Measurements from ENCODE around the gene CFC1B.
"Not testable (repeated sequence)": the region's sequence is repeated elsewhere in the genome, so short reads cannot be mapped to it uniquely, and the experiment has no call there.

Gene CFC1B

GRCh38 chr2:130520992-130521391 lies at the start of gene CFC1B:
TSS of gene CFC1B (plus strand) at chr2:130521222. CDS start at chr2:130521485, 263 bp downstream.
- H3K27ac Mint-ChIP-seq, H3K36me3 Mint-ChIP-seq, H3K4me3 Mint-ChIP-seq, H3K4me1 Mint-ChIP-seq, H3K9me3 Mint-ChIP-seq, H3K27me3 Mint-ChIP-seq: not testable (repeated sequence)

- not testable (repeated sequence) for H3K27ac Mint-ChIP-seq, H3K36me3 Mint-ChIP-seq, H3K9me3 Mint-ChIP-seq, H3K4me3 Mint-ChIP-seq, H3K4me1 Mint-ChIP-seq, H3K27me3 Mint-ChIP-seq
These were observed 29.9 kb upstream of the CFC1B start for GRCh38 chr2:130491073-130491472.

- not testable (repeated sequence) for H3K27me3 Mint-ChIP-seq, H3K9me3 Mint-ChIP-seq, H3K36me3 Mint-ChIP-seq, H3K4me1 Mint-ChIP-seq, H3K4me3 Mint-ChIP-seq, H3K27ac Mint-ChIP-seq
These were observed 11.8 kb upstream of the CFC1B start, which contains the start of gene POTEI for GRCh38 chr2:130509228-130509627. TSS of gene POTEI (minus strand) at chr2:130509328. CDS start at chr2:130509235, 93 bp downstream.

GRCh38 chr2:130510807-130511746 lies 9.9 kb upstream of the CFC1B start:
- not testable (repeated sequence) for H3K27me3 Mint-ChIP-seq, H3K4me1 Mint-ChIP-seq, H3K9me3 Mint-ChIP-seq, H3K4me3 Mint-ChIP-seq, H3K27ac Mint-ChIP-seq, H3K36me3 Mint-ChIP-seq

- H3K4me1 Mint-ChIP-seq, H3K9me3 Mint-ChIP-seq, H3K27me3 Mint-ChIP-seq, H3K36me3 Mint-ChIP-seq, H3K27ac Mint-ChIP-seq, H3K4me3 Mint-ChIP-seq: not testable (repeated sequence)
These were observed 9.1 kb upstream of the CFC1B start for GRCh38 chr2:130511747-130512451.

- H3K27ac Mint-ChIP-seq, H3K9me3 Mint-ChIP-seq, H3K36me3 Mint-ChIP-seq, H3K4me1 Mint-ChIP-seq, H3K4me3 Mint-ChIP-seq, H3K27me3 Mint-ChIP-seq: not testable (repeated sequence)
These were observed 2.4 kb upstream of the CFC1B start for GRCh38 chr2:130518516-130519106.

GRCh38 chr2:130522390-130522789 lies 1.4 kb downstream of the CFC1B start:
- not testable (repeated sequence) for H3K36me3 Mint-ChIP-seq, H3K9me3 Mint-ChIP-seq, H3K27ac Mint-ChIP-seq, H3K27me3 Mint-ChIP-seq, H3K4me3 Mint-ChIP-seq, H3K4me1 Mint-ChIP-seq

GRCh38 chr2:130527365-130527967 lies 6.4 kb downstream of the CFC1B start:
- not testable (repeated sequence) for H3K4me1 Mint-ChIP-seq, H3K9me3 Mint-ChIP-seq, H3K36me3 Mint-ChIP-seq, H3K27ac Mint-ChIP-seq, H3K4me3 Mint-ChIP-seq, H3K27me3 Mint-ChIP-seq

- not testable (repeated sequence) for H3K9me3 Mint-ChIP-seq, H3K27ac Mint-ChIP-seq, H3K27me3 Mint-ChIP-seq, H3K4me3 Mint-ChIP-seq, H3K36me3 Mint-ChIP-seq, H3K4me1 Mint-ChIP-seq
These were observed 8.5 kb downstream of the CFC1B start for GRCh38 chr2:130529545-130529944.

GRCh38 chr2:130530212-130530611 lies 9.2 kb downstream of the CFC1B start:
- H3K27me3 Mint-ChIP-seq, H3K4me1 Mint-ChIP-seq, H3K9me3 Mint-ChIP-seq, H3K4me3 Mint-ChIP-seq, H3K36me3 Mint-ChIP-seq, H3K27ac Mint-ChIP-seq: not testable (repeated sequence)

- not testable (repeated sequence) for H3K36me3 Mint-ChIP-seq, H3K4me1 Mint-ChIP-seq, H3K27ac Mint-ChIP-seq, H3K9me3 Mint-ChIP-seq, H3K27me3 Mint-ChIP-seq, H3K4me3 Mint-ChIP-seq
These were observed 10.2 kb downstream of the CFC1B start for GRCh38 chr2:130531225-130531624.

- not testable (repeated sequence) for H3K9me3 Mint-ChIP-seq, H3K4me3 Mint-ChIP-seq, H3K36me3 Mint-ChIP-seq, H3K4me1 Mint-ChIP-seq, H3K27ac Mint-ChIP-seq, H3K27me3 Mint-ChIP-seq
These were observed 10.7 kb downstream of the CFC1B start for GRCh38 chr2:130531672-130532071.

GRCh38 chr2:130536654-130537053 lies 15.6 kb downstream of the CFC1B start:
- H3K4me3 Mint-ChIP-seq, H3K27ac Mint-ChIP-seq, H3K4me1 Mint-ChIP-seq, H3K27me3 Mint-ChIP-seq, H3K36me3 Mint-ChIP-seq, H3K9me3 Mint-ChIP-seq: not testable (repeated sequence)

- not testable (repeated sequence) for H3K9me3 Mint-ChIP-seq, H3K4me1 Mint-ChIP-seq, H3K27ac Mint-ChIP-seq, H3K36me3 Mint-ChIP-seq, H3K27me3 Mint-ChIP-seq, H3K4me3 Mint-ChIP-seq
These were observed 17.2 kb downstream of the CFC1B start for GRCh38 chr2:130538271-130538670.

GRCh38 chr2:130542789-130543188 lies 21.8 kb downstream of the CFC1B start:
- H3K9me3 Mint-ChIP-seq, H3K4me3 Mint-ChIP-seq, H3K36me3 Mint-ChIP-seq, H3K4me1 Mint-ChIP-seq, H3K27me3 Mint-ChIP-seq, H3K27ac Mint-ChIP-seq: not testable (repeated sequence)
